Transverse colon (tissue), 4 donors: Measurements from ENCODE around the gene ABCC9.

Experiments
- CTCF ChIP-seq, 5 experiments: fragments of 200-600 bp in 3 of 5; fragments of 450-650 bp in 2 of 5; sonication (generic) in 3 of 5; IDR thresholded peaks; 1 replicate in 2 of 5; 2 replicates in 3 of 5; pipeline ENCODE4 v1.5.1; 2016 to 2017; ENCODE audit warnings: antibody characterized with exemption in 5 of 5, inconsistent platforms in 3 of 5, mild to moderate bottlenecking in 2 of 5, moderate library complexity in 1 of 5
- EP300 ChIP-seq: sonication (generic); formaldehyde crosslinking; IDR thresholded peaks from one replicate; pipeline ENCODE4 v1.6.1; 2017; ENCODE audit warnings: antibody characterized with exemption, low read depth
- POLR2A ChIP-seq: fragments of 450-650 bp; IDR thresholded peaks from one replicate; pipeline ENCODE4 v1.6.1; 2016; ENCODE audit warnings: antibody characterized with exemption, mild to moderate bottlenecking, moderate library complexity
- POLR2AphosphoS5 ChIP-seq, 3 donors: sonication (generic); formaldehyde crosslinking; IDR thresholded peaks; one replicate each; pipeline ENCODE4 v1.6.1; 2016; ENCODE audit warnings: antibody characterized with exemption in 3 of 3

- no peak for TF ChIP-seq CTCF (IDR thresholded peaks at IDR 0.05)
- no peak for TF ChIP-seq POLR2A
- TF ChIP-seq EP300 = no peak
- no peak for TF ChIP-seq POLR2AphosphoS5 (IDR thresholded peaks at IDR 0.05)
Observed at GRCh38 chr12:21985155-21985554, 43.9 kb upstream of the ABCC9 start.
